ENCODE data around the gene KLK11.

GRCh38 chr19:51075998-51076397 is 49.6 kb upstream of the KLK11 start:
- TF ChIP-seq CTCF (IDR thresholded peaks at IDR 0.05) (no peak), POLR2A (IDR thresholded peaks at IDR 0.05) (no peak), EP300 (IDR thresholded peaks at IDR 0.05) (no peak)

All from sigmoid colon (tissue), 4 donors.